ENCODE data around the gene PSKH1.

DNA sequence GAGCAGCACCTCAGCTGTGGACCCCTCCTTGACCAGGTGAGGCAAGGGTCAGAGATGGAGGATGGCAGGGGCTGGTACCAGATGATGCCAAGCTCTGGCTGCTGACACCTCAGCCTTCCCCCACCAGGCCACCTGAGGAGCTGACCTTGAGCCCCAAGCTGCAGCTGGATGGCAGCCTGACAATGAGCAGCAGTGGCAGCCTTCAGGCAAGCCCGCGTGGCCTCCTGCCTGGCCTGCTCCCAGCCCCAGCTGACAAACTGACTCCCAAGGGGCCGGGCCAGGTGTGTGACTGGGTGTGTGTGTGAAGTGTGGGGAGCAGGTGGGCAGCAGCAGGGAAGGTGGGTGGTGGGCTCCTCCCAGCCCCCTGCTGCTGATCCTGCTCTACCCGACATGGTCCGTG lies 13.1 kb upstream of the PSKH1 start:
- TF ChIP-seq, protein P1, sequence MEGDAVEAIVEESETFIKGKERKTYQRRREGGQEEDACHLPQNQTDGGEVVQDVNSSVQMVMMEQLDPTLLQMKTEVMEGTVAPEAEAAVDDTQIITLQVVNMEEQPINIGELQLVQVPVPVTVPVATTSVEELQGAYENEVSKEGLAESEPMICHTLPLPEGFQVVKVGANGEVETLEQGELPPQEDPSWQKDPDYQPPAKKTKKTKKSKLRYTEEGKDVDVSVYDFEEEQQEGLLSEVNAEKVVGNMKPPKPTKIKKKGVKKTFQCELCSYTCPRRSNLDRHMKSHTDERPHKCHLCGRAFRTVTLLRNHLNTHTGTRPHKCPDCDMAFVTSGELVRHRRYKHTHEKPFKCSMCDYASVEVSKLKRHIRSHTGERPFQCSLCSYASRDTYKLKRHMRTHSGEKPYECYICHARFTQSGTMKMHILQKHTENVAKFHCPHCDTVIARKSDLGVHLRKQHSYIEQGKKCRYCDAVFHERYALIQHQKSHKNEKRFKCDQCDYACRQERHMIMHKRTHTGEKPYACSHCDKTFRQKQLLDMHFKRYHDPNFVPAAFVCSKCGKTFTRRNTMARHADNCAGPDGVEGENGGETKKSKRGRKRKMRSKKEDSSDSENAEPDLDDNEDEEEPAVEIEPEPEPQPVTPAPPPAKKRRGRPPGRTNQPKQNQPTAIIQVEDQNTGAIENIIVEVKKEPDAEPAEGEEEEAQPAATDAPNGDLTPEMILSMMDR (IDR thresholded peaks at IDR 0.05): no peak
- no peak for TF ChIP-seq POLR2A (IDR thresholded peaks at IDR 0.05)

Measured in testis (tissue), 2 donors.